ENCODE data around the gene REEP6. TPM values are rescaled to one million over a fixed set of nuclear protein-coding genes. Genes with fewer than 3 reads are reported as not detected.

REEP6 gene
- total and polyA plus RNA-seq, 2 of the 8 experiments (the other 6 are each of a cell fraction or from before 2014, with no cell fraction given) = 12.6 to 20.7 TPM

- no peak for TF ChIP-seq BCL11A (IDR thresholded peaks at IDR 0.05; ENCODE audit: low read depth in 2 of 2, low read length in 2 of 2)
- TF ChIP-seq KDM1A (IDR thresholded peaks at IDR 0.05; ENCODE audit: borderline replicate concordance, low read length) = peak; percentile 94
- TF ChIP-seq JUND (IDR thresholded peaks at IDR 0.05; ENCODE audit: low read length) = no peak
Observed at GRCh38 chr19:1450735-1451731, 39.9 kb upstream of the REEP6 start (continued).

Data from H1 (cell line).